Measurements from ENCODE around the gene USP46. TPM values are rescaled to one million over a fixed set of nuclear protein-coding genes. Genes with fewer than 3 reads are reported as not detected.

Gene USP46
- polyA plus RNA-seq, 1 experiment: 12.5 TPM

- H3K36me3 ChIP-seq (ENCODE audit: control insufficient read depth, insufficient read depth, low read length): peaks cover 5% of the 10 kb centered on the region
- ChIA-PET POLR2A (no interaction called here), CTCF (no interaction called here)
- no peak for TF ChIP-seq CTCF (IDR thresholded peaks at IDR 0.05; ENCODE audit: insufficient read depth, low read depth, low read length)
- no peak for DNase-seq (ENCODE audit: low read depth)
- no peaks in the 10 kb centered on the region for H3K27me3 ChIP-seq (ENCODE audit: control insufficient read depth, insufficient read depth, low read length)
- no peak overlapping the region for H3K4me3 ChIP-seq (ENCODE audit: low read depth, low read length)
These were observed 52.4 kb downstream of the USP46 start for GRCh38 chr4:52606726-52607125.

GRCh38 chr4:52606040-52606439, 53.1 kb downstream of the USP46 start:
- no peak for DNase-seq (ENCODE audit: low read depth)
- ChIA-PET POLR2A (no interaction called here), CTCF (no interaction called here)
- Histone ChIP-seq H3K27me3 (ENCODE audit: control insufficient read depth, insufficient read depth, low read length) (no peaks in the 10 kb centered on the region), H3K4me3 (ENCODE audit: low read depth, low read length) (no peak overlapping the region), H3K36me3 (ENCODE audit: control insufficient read depth, insufficient read depth, low read length) (peaks cover 6% of the 10 kb centered on the region)
- no peak for TF ChIP-seq CTCF (IDR thresholded peaks at IDR 0.05; ENCODE audit: insufficient read depth, low read depth, low read length)

- no peak for TF ChIP-seq CTCF (IDR thresholded peaks at IDR 0.05; ENCODE audit: insufficient read depth, low read depth, low read length)
- CTCF ChIA-PET: interaction anchor here (0.6 to 0.8 kb wide), 2 partner anchors 14 to 59 kb away, joined by 3 to 4 read pairs; no protein-coding TSS in a partner anchor
- POLR2A ChIA-PET: no interaction called here
- Histone ChIP-seq H3K27me3 (ENCODE audit: control insufficient read depth, insufficient read depth, low read length) (no peaks in the 10 kb centered on the region), H3K4me3 (ENCODE audit: low read depth, low read length) (no peak overlapping the region), H3K36me3 (ENCODE audit: control insufficient read depth, insufficient read depth, low read length) (peaks cover 3% of the 10 kb centered on the region; the same call in 1 of the 2 replicates)
- DNase-seq (ENCODE audit: low read depth): no peak
These were observed 54.9 kb downstream of the USP46 start for GRCh38 chr4:52604215-52604614.

GRCh38 chr4:52600275-52600674, 58.8 kb downstream of the USP46 start:
- CTCF ChIA-PET: no interaction called here

GRCh38 chr4:52595001-52595400, 64.1 kb downstream of the USP46 start:
- ChIA-PET CTCF (interaction anchor here (0.9 kb wide), 1 partner anchor 13 kb away, joined by 4 read pairs; no protein-coding TSS in a partner anchor), POLR2A (no interaction called here)
- no peak overlapping the region for H3K4me3 ChIP-seq (ENCODE audit: low read depth, low read length)
- no peaks in the 10 kb centered on the region for H3K27me3 ChIP-seq (ENCODE audit: control insufficient read depth, insufficient read depth, low read length)
- DNase-seq (ENCODE audit: low read depth): no peak
- no peak for TF ChIP-seq CTCF (IDR thresholded peaks at IDR 0.05; ENCODE audit: insufficient read depth, low read depth, low read length)
- H3K36me3 ChIP-seq (ENCODE audit: control insufficient read depth, insufficient read depth, low read length): no peaks in the 10 kb centered on the region

More at GRCh38 chr4:52600275-52600674, 58.8 kb downstream of the USP46 start:
- no peak for TF ChIP-seq CTCF (IDR thresholded peaks at IDR 0.05; ENCODE audit: insufficient read depth, low read depth, low read length)
- POLR2A ChIA-PET: no interaction called here
- H3K36me3 ChIP-seq (ENCODE audit: control insufficient read depth, insufficient read depth, low read length): peaks cover 1% of the 10 kb centered on the region; the same call in 1 of the 2 replicates
- H3K4me3 ChIP-seq (ENCODE audit: low read depth, low read length): no peak overlapping the region
- H3K27me3 ChIP-seq (ENCODE audit: control insufficient read depth, insufficient read depth, low read length): no peaks in the 10 kb centered on the region
- no peak for DNase-seq (ENCODE audit: low read depth)

Measured in BJ (cell line).